ENCODE measurements around the gene ELOB.

ELOB gene

GRCh38 chr16:2775131-2775716 is 1.9 kb downstream of the ELOB start:
- Histone ChIP-seq H2AFZ (ENCODE audit: low read length) (no peak overlapping the region), H3K4ac (ENCODE audit: low read length) (no peak overlapping the region), H3K4me1 (ENCODE audit: control insufficient read depth in 2 of 2, insufficient read depth in 1 of 2, low read depth in 1 of 2, low read length in 2 of 2) (peaks cover 8 to 11% of the 10 kb centered on the region in 2 donors), H3K9me3 (replicated peaks in 1 of 2; ENCODE audit: control insufficient read depth in 2 of 2, insufficient read depth in 1 of 2, low read depth in 1 of 2, low read length in 2 of 2) (peaks cover 0 to 2% of the 10 kb centered on the region in 2 donors), H3K4me2 (ENCODE audit: insufficient read depth, low read length, poor library complexity, severe bottlenecking) (no peak overlapping the region), H3K27me3 (ENCODE audit: control insufficient read depth in 3 of 3, insufficient read depth in 3 of 3, low read depth in 1 of 3, low read length in 3 of 3) (no peaks in the 10 kb centered on the region), H3K36me3 (replicated peaks in 1 of 2; ENCODE audit: control insufficient read depth in 2 of 2, insufficient read depth in 2 of 2, low read length in 2 of 2) (peaks cover 38 to 63% of the 10 kb centered on the region in 2 donors), H3K4me3 (ENCODE audit: low read length in 2 of 2) (peak overlapping the region in 1 of 2 donors; percentile 79), H2BK5ac (ENCODE audit: low read length) (no peak overlapping the region), H3K23ac (ENCODE audit: low read depth, low read length, poor library complexity) (peak overlapping the region; percentile 48), H3K18ac (ENCODE audit: low read length) (no peak overlapping the region), H3K79me1 (ENCODE audit: low read depth, low read length) (peaks cover 16% of the 10 kb centered on the region), H3K14ac (ENCODE audit: low read length) (no peak overlapping the region), H3K27ac (replicated peaks; ENCODE audit: low read length) (no peak overlapping the region), H4K91ac (ENCODE audit: low read depth, low read length, poor library complexity) (no peak overlapping the region), H2BK12ac (ENCODE audit: low read length) (no peak overlapping the region), H2BK15ac (ENCODE audit: low read length) (no peak overlapping the region), H3K9ac (ENCODE audit: low read depth, low read length, poor library complexity) (no peak overlapping the region), H2BK120ac (ENCODE audit: low read depth, low read length) (no peak overlapping the region), H4K8ac (ENCODE audit: low read depth, low read length) (no peak overlapping the region), H2AK5ac (ENCODE audit: low read depth, low read length) (no peak overlapping the region)
- no CpG with 5 or more reads among the region's 7 CpGs for WGBS, 2 donors (ENCODE audit: extremely low coverage in 2 of 2, insufficient read length in 2 of 2, insufficient replicate concordance in 1 of 2)
- no peak for DNase-seq (ENCODE audit: low spot score)

GRCh38 chr16:2774161-2774891 is 2.8 kb downstream of the ELOB start:
- Histone ChIP-seq H2AK5ac (ENCODE audit: low read depth, low read length) (no peak overlapping the region), H3K9ac (ENCODE audit: low read depth, low read length, poor library complexity) (peak overlapping the region; percentile 30), H3K36me3 (replicated peaks in 1 of 2; ENCODE audit: control insufficient read depth in 2 of 2, insufficient read depth in 2 of 2, low read length in 2 of 2) (peaks cover 47 to 72% of the 10 kb centered on the region in 2 donors), H3K14ac (ENCODE audit: low read length) (no peak overlapping the region), H4K8ac (ENCODE audit: low read depth, low read length) (no peak overlapping the region), H3K23ac (ENCODE audit: low read depth, low read length, poor library complexity) (no peak overlapping the region), H2BK15ac (ENCODE audit: low read length) (no peak overlapping the region), H2BK12ac (ENCODE audit: low read length) (no peak overlapping the region), H2BK5ac (ENCODE audit: low read length) (no peak overlapping the region), H3K18ac (ENCODE audit: low read length) (no peak overlapping the region), H3K9me3 (replicated peaks in 1 of 2; ENCODE audit: control insufficient read depth in 2 of 2, insufficient read depth in 1 of 2, low read depth in 1 of 2, low read length in 2 of 2) (peaks cover 0 to 2% of the 10 kb centered on the region in 2 donors), H3K4me3 (ENCODE audit: low read length in 2 of 2) (no peak overlapping the region), H4K91ac (ENCODE audit: low read depth, low read length, poor library complexity) (no peak overlapping the region), H3K4me2 (ENCODE audit: insufficient read depth, low read length, poor library complexity, severe bottlenecking) (no peak overlapping the region), H3K4ac (ENCODE audit: low read length) (no peak overlapping the region), H2BK120ac (ENCODE audit: low read depth, low read length) (no peak overlapping the region), H3K27ac (replicated peaks; ENCODE audit: low read length) (no peak overlapping the region), H3K79me1 (ENCODE audit: low read depth, low read length) (peaks cover 18% of the 10 kb centered on the region), H3K27me3 (ENCODE audit: control insufficient read depth in 3 of 3, insufficient read depth in 3 of 3, low read depth in 1 of 3, low read length in 3 of 3) (no peaks in the 10 kb centered on the region), H3K4me1 (ENCODE audit: control insufficient read depth in 2 of 2, insufficient read depth in 1 of 2, low read depth in 1 of 2, low read length in 2 of 2) (peaks cover 8 to 11% of the 10 kb centered on the region in 2 donors), H2AFZ (ENCODE audit: low read length) (no peak overlapping the region)
- WGBS, 2 donors (ENCODE audit: extremely low coverage in 2 of 2, insufficient read length in 2 of 2, insufficient replicate concordance in 1 of 2) = no CpG with 5 or more reads among the region's 7 CpGs
- DNase-seq (ENCODE audit: low spot score) = no peak

- no peak overlapping the region for H4K8ac ChIP-seq (ENCODE audit: low read depth, low read length)
- peaks cover 0 to 2% of the 10 kb centered on the region in 2 donors for H3K9me3 ChIP-seq (replicated peaks in 1 of 2; ENCODE audit: control insufficient read depth in 2 of 2, insufficient read depth in 1 of 2, low read depth in 1 of 2, low read length in 2 of 2)
- no peak overlapping the region for H2AK5ac ChIP-seq (ENCODE audit: low read depth, low read length)
- peaks cover 55 to 74% of the 10 kb centered on the region in 2 donors for H3K36me3 ChIP-seq (replicated peaks in 1 of 2; ENCODE audit: control insufficient read depth in 2 of 2, insufficient read depth in 2 of 2, low read length in 2 of 2)
- no peak overlapping the region for H2BK12ac ChIP-seq (ENCODE audit: low read length)
- H3K18ac ChIP-seq (ENCODE audit: low read length) = no peak overlapping the region
- H3K9ac ChIP-seq (ENCODE audit: low read depth, low read length, poor library complexity) = no peak overlapping the region
- H2BK15ac ChIP-seq (ENCODE audit: low read length) = no peak overlapping the region
- no peak overlapping the region for H3K4me3 ChIP-seq (ENCODE audit: low read length in 2 of 2)
- H3K14ac ChIP-seq (ENCODE audit: low read length) = no peak overlapping the region
- H3K23ac ChIP-seq (ENCODE audit: low read depth, low read length, poor library complexity) = no peak overlapping the region
- no peak for DNase-seq (ENCODE audit: low spot score)
- H3K4me1 ChIP-seq (ENCODE audit: control insufficient read depth in 2 of 2, insufficient read depth in 1 of 2, low read depth in 1 of 2, low read length in 2 of 2) = peaks cover 8 to 10% of the 10 kb centered on the region in 2 donors
- H3K4ac ChIP-seq (ENCODE audit: low read length) = no peak overlapping the region
- no peak overlapping the region for H2BK120ac ChIP-seq (ENCODE audit: low read depth, low read length)
- no peak overlapping the region for H3K4me2 ChIP-seq (ENCODE audit: insufficient read depth, low read length, poor library complexity, severe bottlenecking)
- H3K27ac ChIP-seq (replicated peaks; ENCODE audit: low read length) = peak overlapping the region; percentile 35
- no peak overlapping the region for H2AFZ ChIP-seq (ENCODE audit: low read length)
- no peak overlapping the region for H2BK5ac ChIP-seq (ENCODE audit: low read length)
- no CpG with 5 or more reads among the region's 12 CpGs for WGBS, 2 donors (ENCODE audit: extremely low coverage in 2 of 2, insufficient read length in 2 of 2, insufficient replicate concordance in 1 of 2)
- H3K27me3 ChIP-seq (ENCODE audit: control insufficient read depth in 3 of 3, insufficient read depth in 3 of 3, low read depth in 1 of 3, low read length in 3 of 3) = no peaks in the 10 kb centered on the region
- peaks cover 20% of the 10 kb centered on the region for H3K79me1 ChIP-seq (ENCODE audit: low read depth, low read length)
- no peak overlapping the region for H4K91ac ChIP-seq (ENCODE audit: low read depth, low read length, poor library complexity)
These were observed 3.7 kb downstream of the ELOB start for GRCh38 chr16:2773188-2773968.
